Measurements from ENCODE around the gene TAS2R13. TPM values are rescaled to one million over a fixed set of nuclear protein-coding genes. Genes with fewer than 3 reads are reported as not detected.

Gene TAS2R13
- polyA plus RNA-seq, 1 experiment, result 0.16 TPM

DNA sequence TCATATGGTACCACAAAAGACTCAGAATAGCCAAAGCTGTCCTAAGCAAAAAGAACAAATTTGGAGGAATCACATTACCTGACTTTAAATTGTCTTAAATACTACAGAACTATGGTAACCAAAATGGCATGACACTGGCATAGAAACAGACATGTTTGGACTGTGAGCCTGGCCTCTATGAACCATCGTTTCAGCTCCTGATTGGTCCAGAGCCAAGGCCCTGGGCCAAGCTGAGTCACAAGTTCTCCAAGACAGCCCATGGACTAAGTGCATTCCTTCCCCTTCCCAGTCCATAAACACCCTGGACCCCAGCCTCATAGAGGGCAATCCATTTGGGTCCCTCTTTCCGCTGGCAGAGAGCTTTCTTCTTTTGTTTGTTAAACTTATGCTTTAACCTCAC is 48.0 kb downstream of the TAS2R13 start:
- ChIA-PET CTCF (no interaction called here), POLR2A (no interaction called here)
- no peak overlapping the region for H3K27ac ChIP-seq (ENCODE audit: low read depth, low read length)
- H3K4me3 ChIP-seq (ENCODE audit: low read depth, low read length), result no peak overlapping the region
- TF ChIP-seq, protein P1, sequence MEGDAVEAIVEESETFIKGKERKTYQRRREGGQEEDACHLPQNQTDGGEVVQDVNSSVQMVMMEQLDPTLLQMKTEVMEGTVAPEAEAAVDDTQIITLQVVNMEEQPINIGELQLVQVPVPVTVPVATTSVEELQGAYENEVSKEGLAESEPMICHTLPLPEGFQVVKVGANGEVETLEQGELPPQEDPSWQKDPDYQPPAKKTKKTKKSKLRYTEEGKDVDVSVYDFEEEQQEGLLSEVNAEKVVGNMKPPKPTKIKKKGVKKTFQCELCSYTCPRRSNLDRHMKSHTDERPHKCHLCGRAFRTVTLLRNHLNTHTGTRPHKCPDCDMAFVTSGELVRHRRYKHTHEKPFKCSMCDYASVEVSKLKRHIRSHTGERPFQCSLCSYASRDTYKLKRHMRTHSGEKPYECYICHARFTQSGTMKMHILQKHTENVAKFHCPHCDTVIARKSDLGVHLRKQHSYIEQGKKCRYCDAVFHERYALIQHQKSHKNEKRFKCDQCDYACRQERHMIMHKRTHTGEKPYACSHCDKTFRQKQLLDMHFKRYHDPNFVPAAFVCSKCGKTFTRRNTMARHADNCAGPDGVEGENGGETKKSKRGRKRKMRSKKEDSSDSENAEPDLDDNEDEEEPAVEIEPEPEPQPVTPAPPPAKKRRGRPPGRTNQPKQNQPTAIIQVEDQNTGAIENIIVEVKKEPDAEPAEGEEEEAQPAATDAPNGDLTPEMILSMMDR (IDR thresholded peaks at IDR 0.05; ENCODE audit: low read depth, low read length), result no peak
- no peak for DNase-seq (ENCODE audit: low read depth, low spot score)
- H3K27me3 ChIP-seq (ENCODE audit: control insufficient read depth, insufficient read depth, low read length), result no peaks in the 10 kb centered on the region
- H3K9me3 ChIP-seq (ENCODE audit: control insufficient read depth, insufficient read depth, low read length), result peaks cover under 1% of the 10 kb centered on the region; the same call in 1 of the 2 replicates

Other genes with a start within 250 kb of the TAS2R13 start
- gene STYK1, start 235.5 kb downstream of the TAS2R13 start, polyA plus RNA-seq (2011; rRNA removed), result 0.02 and 0.14 TPM in 2 replicates
- 95.6 and 99.2 TPM in 2 replicates for gene YBX3, start 186.2 kb downstream of the TAS2R13 start, polyA plus RNA-seq (2011; rRNA removed)
- not detected in 2 replicates for gene TAS2R7, start 106.9 kb downstream of the TAS2R13 start, polyA plus RNA-seq (2011; rRNA removed)
- gene TAS2R8, start 102.3 kb downstream of the TAS2R13 start, polyA plus RNA-seq (2011; rRNA removed), result 0.06 TPM in 1 of 2 replicates, not detected in the other
- not detected in 2 replicates for gene TAS2R9, start 99.4 kb downstream of the TAS2R13 start, polyA plus RNA-seq (2011; rRNA removed)
- 0.24 and 0.71 TPM in 2 replicates for gene TAS2R10, start 83.2 kb downstream of the TAS2R13 start, polyA plus RNA-seq (2011; rRNA removed)
- gene PRR4, start 60.1 kb downstream of the TAS2R13 start, polyA plus RNA-seq (2011; rRNA removed), result 3.2 and 4.3 TPM in 2 replicates
- 3.1 and 4.2 TPM in 2 replicates for gene PRH1, start 25.3 kb downstream of the TAS2R13 start, polyA plus RNA-seq (2011; rRNA removed)
- 0.16 TPM in 1 of 2 replicates, not detected in the other for gene PRH2, start 19.7 kb upstream of the TAS2R13 start, polyA plus RNA-seq (2011; rRNA removed)
- 2.1 and 3.2 TPM in 2 replicates for gene TAS2R14, start 29.7 kb upstream of the TAS2R13 start, polyA plus RNA-seq (2011; rRNA removed)
- 0.21 and 0.24 TPM in 2 replicates for gene TAS2R50, start 77.3 kb upstream of the TAS2R13 start, polyA plus RNA-seq (2011; rRNA removed)
- 0.62 and 0.67 TPM in 2 replicates for gene TAS2R20, start 88.7 kb upstream of the TAS2R13 start, polyA plus RNA-seq (2011; rRNA removed)
- 0.46 and 0.48 TPM in 2 replicates for gene TAS2R19, start 113.1 kb upstream of the TAS2R13 start, polyA plus RNA-seq (2011; rRNA removed)
- 0.51 and 0.60 TPM in 2 replicates for gene TAS2R31, start 121.8 kb upstream of the TAS2R13 start, polyA plus RNA-seq (2011; rRNA removed)
- 0.30 TPM in 1 of 2 replicates, not detected in the other for gene TAS2R46, start 152.7 kb upstream of the TAS2R13 start, polyA plus RNA-seq (2011; rRNA removed)
- gene TAS2R43, start 182.8 kb upstream of the TAS2R13 start, polyA plus RNA-seq (2011; rRNA removed), result not detected in 2 replicates
- gene TAS2R30, start 225.1 kb upstream of the TAS2R13 start, polyA plus RNA-seq (2011; rRNA removed), result 0.07 TPM in 1 of 2 replicates, not detected in the other